Glomerular visceral epithelial cell (primary cell): ENCODE results near the gene TSPY3.
"Not testable (repeated sequence)": the region's sequence is repeated elsewhere in the genome, so short reads cannot be mapped to it uniquely, and the experiment has no call there.

Experiments
- DNase-seq: peaks from one replicate; pipeline ENCODE4 v3.0.0-alpha.2; 2016; ENCODE audit errors: extremely low spot score

Gene TSPY3

GRCh38 chrY:9398121-9398520 is at the start of gene TSPY3:
Gene TSPY3, plus strand, starts transcription at chrY:9398421. Its CDS starts 46 bp downstream, at chrY:9398467.
- not testable (repeated sequence) for DNase-seq

- DNase-seq: not testable (repeated sequence)
Measured at GRCh38 chrY:9357497-9357896, 40.7 kb upstream of the TSPY3 start, which contains the start of gene TSPY8. Gene TSPY8, plus strand, starts transcription at chrY:9357797. Its CDS starts 46 bp downstream, at chrY:9357843.

- not testable (repeated sequence) for DNase-seq
Measured at GRCh38 chrY:9396527-9396926, 1.7 kb upstream of the TSPY3 start.
